MG63 (cell line): ENCODE data around the gene EBF3. TPM values are rescaled to one million over a fixed set of nuclear protein-coding genes. Genes with fewer than 3 reads are reported as not detected.

Experiments
- DNase-seq: peaks from one replicate; pipeline ENCODE4 v3.0.0-alpha.2; 2020
- H3K27me3 ChIP-seq: fragments of 250-450 bp; sonication (Bioruptor Pico); 2 replicates; pipeline ENCODE4 v1.5.1; 2020; ENCODE audit warnings: mild to moderate bottlenecking, moderate library complexity
- H3K36me3 ChIP-seq: fragments of 250-450 bp; sonication (Bioruptor Pico); 2 replicates; pipeline ENCODE4 v1.5.1; 2020; ENCODE audit warnings: mild to moderate bottlenecking, moderate library complexity
- H3K4me3 ChIP-seq: fragments of 250-450 bp; sonication (Bioruptor Pico); 2 replicates; pipeline ENCODE4 v1.5.1; 2020; ENCODE audit warnings: mild to moderate bottlenecking, moderate library complexity
- H3K9me3 ChIP-seq: fragments of 250-450 bp; sonication (Bioruptor Pico); 2 replicates; pipeline ENCODE4 v1.5.1; 2020; ENCODE audit warnings: mild to moderate bottlenecking, moderate library complexity
- total RNA-seq: library from RNA; depleted of rRNA; stranded (reverse); fragments of >200 nt; shearing (Covaris generic); gene quantifications from 2 replicates; pipeline ENCODE4 v1.2.3, GENCODE V29; 2014; ENCODE audit warnings: low replicate concordance

EBF3 gene
- total RNA-seq, 1 experiment from 2014 or later = 3.1 TPM

GRCh38 chr10:129852829-129853561 lies 111.1 kb downstream of the EBF3 start:
- H3K4me3 ChIP-seq = no peak overlapping the region
- H3K9me3 ChIP-seq = no peaks in the 10 kb centered on the region
- DNase-seq = no peak
- H3K36me3 ChIP-seq = no peaks in the 10 kb centered on the region
- H3K27me3 ChIP-seq = no peaks in the 10 kb centered on the region

DNA sequence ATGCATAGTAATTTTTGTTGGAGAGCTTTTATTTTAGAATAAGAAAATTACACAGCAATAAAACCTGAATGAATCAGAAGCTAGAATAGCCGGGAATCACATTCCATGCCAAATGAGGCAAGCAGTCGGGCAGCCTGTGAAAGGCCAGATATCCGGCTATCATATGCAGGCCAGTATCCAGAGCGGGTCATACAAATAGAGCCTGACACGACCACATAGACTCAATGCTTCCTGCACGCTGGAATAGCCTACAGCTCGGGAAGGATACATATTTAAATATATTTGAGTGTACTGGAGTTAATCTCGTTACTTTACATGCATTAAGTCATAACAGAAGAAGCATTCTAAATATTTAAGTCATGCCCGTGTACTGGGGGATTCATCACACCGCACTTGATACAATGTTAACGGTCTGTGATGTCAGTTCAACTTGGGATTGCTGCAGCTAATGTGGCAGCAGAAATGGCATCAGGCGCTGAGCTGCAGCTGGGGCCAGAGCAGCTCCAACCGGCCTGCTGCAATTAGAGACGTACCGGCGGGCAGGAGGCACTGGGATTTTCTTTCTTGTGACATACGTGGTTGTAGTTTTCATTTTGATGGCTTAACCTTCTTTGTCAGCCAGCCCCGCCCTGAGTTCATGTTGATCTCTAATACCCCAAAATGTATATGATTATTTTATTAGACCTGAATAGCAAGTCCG lies 112.0 kb downstream of the EBF3 start:
- DNase-seq = no peak

DNA sequence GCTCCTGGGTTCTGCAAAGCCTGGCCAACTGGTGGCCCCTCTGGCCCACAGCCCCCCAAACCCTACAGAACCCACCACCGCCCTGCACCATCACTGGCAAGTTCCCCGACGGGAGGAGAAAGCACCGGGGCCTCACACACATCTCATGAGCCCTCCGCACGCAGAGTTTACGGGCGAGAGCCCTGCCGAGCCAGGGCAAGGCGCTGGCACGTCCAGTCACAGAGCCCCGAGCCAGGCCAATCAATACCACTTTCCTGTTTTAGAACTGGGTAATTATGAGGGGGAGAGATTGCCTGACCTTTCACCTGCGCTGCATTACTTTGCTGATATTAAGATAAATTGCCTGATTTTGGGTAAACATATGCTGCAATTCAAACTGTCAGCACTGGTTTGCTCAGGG lies 113.3 kb downstream of the EBF3 start:
- Histone ChIP-seq H3K36me3 (no peaks in the 10 kb centered on the region), H3K9me3 (no peaks in the 10 kb centered on the region), H3K4me3 (no peak overlapping the region), H3K27me3 (no peaks in the 10 kb centered on the region)
- DNase-seq = no peak

More for the DNA sequence above, 112.0 kb downstream of the EBF3 start:
- Histone ChIP-seq H3K4me3 (no peak overlapping the region), H3K36me3 (no peaks in the 10 kb centered on the region), H3K9me3 (no peaks in the 10 kb centered on the region), H3K27me3 (no peaks in the 10 kb centered on the region)

DNA sequence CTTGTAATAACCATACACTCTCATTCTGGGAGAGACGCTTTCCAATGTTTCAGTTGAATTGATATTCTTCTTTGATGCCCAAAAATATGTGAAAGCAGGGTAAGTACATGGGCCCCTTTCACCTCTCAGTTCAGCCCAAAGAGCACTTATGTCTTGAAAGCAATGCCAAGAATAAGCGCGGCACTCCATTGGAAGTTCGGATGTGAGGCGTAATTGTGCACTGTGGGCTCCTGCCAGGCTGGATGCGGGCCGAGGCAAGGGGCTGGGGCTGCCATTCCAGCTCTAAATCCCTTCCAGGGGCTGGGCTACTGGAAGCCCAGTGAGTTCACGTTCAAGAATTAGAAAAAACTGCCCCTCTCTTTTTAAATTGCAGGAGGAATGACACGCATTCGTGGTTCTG lies 113.8 kb downstream of the EBF3 start:
- Histone ChIP-seq H3K4me3 (no peak overlapping the region), H3K36me3 (no peaks in the 10 kb centered on the region), H3K27me3 (no peaks in the 10 kb centered on the region), H3K9me3 (no peaks in the 10 kb centered on the region)
- DNase-seq = no peak

GRCh38 chr10:129849853-129850252 lies 114.2 kb downstream of the EBF3 start:
- Histone ChIP-seq H3K4me3 (no peak overlapping the region), H3K36me3 (no peaks in the 10 kb centered on the region), H3K9me3 (no peaks in the 10 kb centered on the region), H3K27me3 (no peaks in the 10 kb centered on the region)
- no peak for DNase-seq

DNA sequence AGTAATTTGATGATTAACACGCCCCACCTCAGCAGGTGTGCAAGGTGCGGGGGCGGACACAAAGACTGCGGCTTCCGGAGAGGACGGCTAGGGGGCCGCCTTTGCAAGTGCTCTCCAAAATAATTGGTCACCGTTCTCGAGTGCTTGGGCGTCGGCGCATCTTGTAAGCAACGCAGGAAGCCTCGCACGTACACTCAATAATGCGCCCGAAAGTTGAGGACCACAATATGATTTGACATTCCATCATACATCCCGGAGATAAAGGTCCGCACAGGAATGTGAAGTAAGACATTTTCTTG lies 114.7 kb downstream of the EBF3 start:
- no peaks in the 10 kb centered on the region for H3K36me3 ChIP-seq
- H3K4me3 ChIP-seq = no peak overlapping the region
- H3K9me3 ChIP-seq = no peaks in the 10 kb centered on the region
- no peaks in the 10 kb centered on the region for H3K27me3 ChIP-seq
- DNase-seq = no peak

DNA sequence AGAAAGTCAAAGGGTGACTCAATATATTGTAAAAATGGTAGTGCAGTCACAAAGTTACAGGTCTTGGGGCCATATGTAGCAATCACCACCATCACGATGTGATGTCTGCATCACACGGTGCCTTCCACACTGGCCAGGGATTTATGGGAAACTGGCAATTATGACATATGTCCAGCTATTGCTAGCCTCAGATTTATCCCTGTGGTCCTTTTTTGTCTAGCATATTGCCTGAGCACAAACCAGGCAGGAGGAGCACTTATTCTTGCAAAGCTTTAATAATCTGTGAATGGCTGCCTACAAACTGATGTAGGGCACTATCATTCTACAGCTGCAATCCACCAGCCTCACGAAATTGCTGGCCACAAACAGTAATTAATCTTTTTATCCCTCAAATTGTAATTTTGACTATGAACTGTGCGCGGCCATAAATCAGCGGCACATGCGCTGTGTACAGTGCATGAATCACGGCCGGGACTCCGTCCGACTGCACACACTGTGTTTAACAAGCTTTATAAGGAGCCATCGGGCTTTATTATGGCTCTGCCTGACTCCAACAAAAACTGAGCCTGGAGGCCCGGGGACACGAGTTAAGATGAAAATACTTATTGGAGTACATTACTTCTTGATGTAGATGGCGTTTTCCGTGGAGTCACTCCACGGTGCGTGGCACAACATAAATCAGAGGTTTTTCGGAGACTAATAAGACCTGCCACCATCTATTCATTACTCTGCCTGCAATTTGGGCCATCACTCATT lies 115.2 kb downstream of the EBF3 start:
- Histone ChIP-seq H3K9me3 (no peaks in the 10 kb centered on the region), H3K36me3 (no peaks in the 10 kb centered on the region), H3K4me3 (no peak overlapping the region), H3K27me3 (no peaks in the 10 kb centered on the region)
- DNase-seq = no peak

- no peaks in the 10 kb centered on the region for H3K27me3 ChIP-seq
- H3K36me3 ChIP-seq = no peaks in the 10 kb centered on the region
- H3K4me3 ChIP-seq = no peak overlapping the region
- no peaks in the 10 kb centered on the region for H3K9me3 ChIP-seq
- DNase-seq = no peak
Measured at GRCh38 chr10:129847741-129848483, 116.2 kb downstream of the EBF3 start.

DNA sequence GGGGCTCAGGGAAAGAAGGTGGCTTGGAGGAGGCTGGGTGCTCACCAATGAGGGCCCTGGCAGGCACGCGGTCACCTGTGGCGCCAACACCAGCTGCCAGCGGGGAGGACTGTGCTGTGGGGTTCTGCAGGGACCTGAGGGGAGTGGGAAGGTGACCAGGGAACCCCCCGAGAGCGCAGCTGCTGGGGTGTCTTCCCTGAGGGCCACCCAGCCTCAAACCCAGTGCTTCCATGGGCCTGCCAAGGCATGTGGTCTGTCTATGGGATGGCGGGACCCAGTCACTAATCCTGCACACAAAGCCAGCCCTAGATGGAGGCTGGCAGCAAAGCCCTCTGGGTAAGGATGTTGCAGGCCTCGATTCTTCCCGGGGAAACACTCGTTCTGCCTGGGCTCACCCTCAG lies 117.1 kb downstream of the EBF3 start:
- DNase-seq = no peak
- Histone ChIP-seq H3K9me3 (no peaks in the 10 kb centered on the region), H3K27me3 (no peaks in the 10 kb centered on the region), H3K36me3 (no peaks in the 10 kb centered on the region), H3K4me3 (no peak overlapping the region)

DNA sequence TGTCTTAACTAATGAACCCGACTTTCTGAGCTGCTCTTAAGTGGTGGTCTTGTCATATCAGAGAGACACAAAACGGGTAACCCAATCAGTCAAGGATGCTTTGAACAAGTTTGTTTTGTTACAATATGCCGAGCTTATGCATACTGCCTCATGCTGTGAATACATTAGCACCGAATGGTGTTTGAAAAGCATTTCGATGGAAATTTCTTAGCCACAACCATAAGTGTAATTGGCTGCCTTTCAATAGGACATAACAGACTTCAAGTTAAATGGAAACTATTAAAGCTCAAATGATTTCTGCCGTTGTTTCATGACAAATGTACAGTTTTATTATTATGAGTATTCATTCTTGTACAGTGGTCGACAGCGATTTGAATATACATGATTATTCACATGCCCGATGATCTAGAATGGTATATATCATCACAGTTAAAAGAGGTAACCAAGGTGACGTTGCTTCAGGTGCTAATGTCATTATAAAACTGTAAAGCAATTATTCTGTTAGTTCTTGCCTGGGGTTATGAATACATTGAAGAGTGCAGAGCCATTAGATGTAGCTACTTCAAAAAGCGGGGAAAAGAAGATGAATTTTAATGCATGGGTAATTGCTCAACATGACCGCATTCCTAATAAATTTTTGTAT lies 118.8 kb downstream of the EBF3 start:
- no peaks in the 10 kb centered on the region for H3K9me3 ChIP-seq
- no peaks in the 10 kb centered on the region for H3K36me3 ChIP-seq
- H3K4me3 ChIP-seq = no peak overlapping the region
- no peak for DNase-seq
- no peaks in the 10 kb centered on the region for H3K27me3 ChIP-seq

DNA sequence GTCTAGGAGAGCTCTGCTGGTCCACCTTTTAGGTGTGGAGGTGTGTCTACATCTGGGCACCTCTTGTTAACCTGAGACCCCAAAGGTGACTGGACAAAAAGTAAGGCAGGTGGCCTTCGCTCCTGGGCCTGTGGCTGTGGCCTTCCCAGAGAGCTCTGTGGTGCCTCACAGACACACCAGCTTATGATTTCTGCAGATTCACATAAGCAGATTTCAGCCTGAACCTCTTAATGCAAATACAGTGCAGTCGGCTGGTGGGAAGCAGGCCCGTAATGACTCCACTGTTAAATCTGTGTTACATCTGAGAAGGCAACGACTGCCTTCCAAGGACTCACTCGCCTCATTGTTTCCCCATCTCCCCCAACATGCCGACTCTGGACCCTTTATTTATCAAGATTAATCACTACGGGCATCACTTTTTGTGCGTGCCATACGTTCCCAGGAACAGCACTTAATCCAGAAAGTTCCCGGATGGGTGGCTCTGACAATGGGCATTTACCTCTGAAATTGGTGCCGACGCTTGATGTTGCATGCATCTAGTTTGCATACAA lies 119.8 kb downstream of the EBF3 start:
- Histone ChIP-seq H3K36me3 (no peaks in the 10 kb centered on the region), H3K4me3 (no peak overlapping the region), H3K9me3 (no peaks in the 10 kb centered on the region), H3K27me3 (no peaks in the 10 kb centered on the region)
- DNase-seq = no peak

GRCh38 chr10:129843702-129844101 lies 120.4 kb downstream of the EBF3 start:
- DNase-seq = no peak
- Histone ChIP-seq H3K27me3 (no peaks in the 10 kb centered on the region), H3K4me3 (no peak overlapping the region), H3K9me3 (no peaks in the 10 kb centered on the region), H3K36me3 (no peaks in the 10 kb centered on the region)

GRCh38 chr10:129843131-129843541 lies 120.9 kb downstream of the EBF3 start:
- Histone ChIP-seq H3K9me3 (no peaks in the 10 kb centered on the region), H3K36me3 (no peaks in the 10 kb centered on the region), H3K27me3 (no peaks in the 10 kb centered on the region), H3K4me3 (no peak overlapping the region)
- DNase-seq = no peak

DNA sequence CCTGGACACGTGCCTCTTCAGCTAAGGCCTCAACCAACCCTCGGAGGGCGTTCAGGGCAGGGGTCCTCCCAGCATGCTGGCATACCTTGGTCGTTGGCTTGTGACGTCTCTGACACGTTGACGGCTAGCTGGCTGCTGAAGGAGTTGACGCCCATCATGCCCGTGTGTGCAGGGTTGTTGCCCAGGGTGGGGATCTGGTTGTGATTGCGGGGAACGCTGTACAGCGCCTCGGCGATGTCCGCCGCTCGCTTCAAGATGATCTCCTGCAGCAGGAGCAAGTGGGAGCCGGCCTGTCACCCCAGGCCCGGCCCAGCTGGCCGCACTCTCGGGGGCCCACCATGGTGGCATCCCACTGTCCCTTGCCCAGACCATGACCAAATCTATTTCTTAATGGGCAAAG lies 122.0 kb downstream of the EBF3 start:
- Histone ChIP-seq H3K4me3 (no peak overlapping the region), H3K36me3 (no peaks in the 10 kb centered on the region), H3K27me3 (no peaks in the 10 kb centered on the region), H3K9me3 (no peaks in the 10 kb centered on the region)
- no peak for DNase-seq

DNA sequence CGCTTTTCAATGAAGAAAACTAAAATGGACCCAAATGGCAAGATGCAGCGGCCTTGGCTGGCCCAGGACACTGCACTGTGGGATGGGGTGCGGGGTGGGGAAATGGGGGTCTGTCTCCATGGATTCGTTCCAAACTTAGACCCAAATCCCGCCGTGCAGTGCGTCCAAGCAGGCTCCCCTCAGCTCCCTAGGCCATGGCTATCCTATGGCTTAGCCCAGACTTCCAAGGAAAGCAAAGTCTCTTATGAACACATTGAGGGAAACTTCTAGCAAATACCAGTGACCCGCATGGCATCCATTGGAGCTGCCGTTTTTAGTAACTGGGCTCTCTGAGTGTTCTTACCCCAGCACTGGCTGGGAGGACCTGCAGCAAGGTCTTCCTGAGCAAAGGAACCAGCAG lies 122.5 kb downstream of the EBF3 start:
- Histone ChIP-seq H3K36me3 (no peaks in the 10 kb centered on the region), H3K4me3 (no peak overlapping the region), H3K27me3 (no peaks in the 10 kb centered on the region), H3K9me3 (no peaks in the 10 kb centered on the region)
- no peak for DNase-seq

GRCh38 chr10:129841071-129841470 lies 123.0 kb downstream of the EBF3 start:
- no peak overlapping the region for H3K4me3 ChIP-seq
- no peaks in the 10 kb centered on the region for H3K27me3 ChIP-seq
- H3K36me3 ChIP-seq = no peaks in the 10 kb centered on the region
- no peak for DNase-seq
- no peaks in the 10 kb centered on the region for H3K9me3 ChIP-seq
